GM18520 (cell line): ENCODE results near the gene SCN3A.
A peak's percentile ranks its signal among the peaks of the same experiment; 100 is the strongest.

Source experiments
- ATAC-seq: cut with Tn5 transposase; IDR thresholded peaks from one replicate; pipeline ENCODE4 v1.9.1; 2021; ENCODE audit not compliant: unreplicated experiment

Gene SCN3A

DNA sequence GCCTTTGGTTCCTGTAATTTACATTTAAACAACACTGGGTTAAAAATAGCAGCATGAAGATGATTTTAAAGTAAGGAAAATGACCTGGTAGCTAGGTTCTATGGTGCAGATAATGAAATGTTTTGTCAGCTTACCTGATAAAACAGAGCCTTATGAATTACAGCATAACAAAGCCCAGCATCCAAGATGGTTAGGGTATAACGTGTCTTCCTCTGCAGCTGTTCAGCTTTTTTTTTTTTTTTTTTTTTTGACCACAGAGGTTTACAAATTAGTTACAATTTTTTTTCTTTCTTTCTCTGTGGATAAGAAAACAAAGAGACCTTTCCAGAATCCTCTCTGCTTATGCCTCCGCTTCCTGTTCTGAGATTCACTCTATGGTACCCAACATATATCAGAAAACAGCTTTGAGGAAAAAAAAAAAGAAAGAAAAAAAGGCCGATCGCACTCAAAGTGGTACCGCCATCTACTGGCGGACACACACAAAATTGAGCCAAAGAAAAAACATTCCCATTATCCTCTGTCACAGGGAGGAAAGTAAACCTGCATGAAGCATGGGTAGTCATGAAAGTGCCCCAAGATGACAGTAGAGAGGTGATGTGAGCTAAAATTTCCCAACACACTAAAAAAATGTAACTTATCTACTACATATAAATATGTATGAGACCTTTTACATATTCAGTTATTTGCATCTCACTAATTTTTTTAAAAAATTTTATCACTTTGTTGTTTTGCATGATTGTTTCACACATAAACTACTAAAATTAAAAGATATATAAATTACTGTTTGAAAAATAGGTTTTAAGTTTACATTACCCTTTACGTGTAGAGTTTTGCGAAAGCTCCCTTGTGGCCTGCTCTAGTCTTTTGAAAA, at the start of gene SCN3A:
SCN3A (minus strand) TSS at position 362 of the 871 bp plus-strand sequence. CDS start 27,656 bp downstream, outside the sequence.
- peak; percentile 58 for ATAC-seq

DNA sequence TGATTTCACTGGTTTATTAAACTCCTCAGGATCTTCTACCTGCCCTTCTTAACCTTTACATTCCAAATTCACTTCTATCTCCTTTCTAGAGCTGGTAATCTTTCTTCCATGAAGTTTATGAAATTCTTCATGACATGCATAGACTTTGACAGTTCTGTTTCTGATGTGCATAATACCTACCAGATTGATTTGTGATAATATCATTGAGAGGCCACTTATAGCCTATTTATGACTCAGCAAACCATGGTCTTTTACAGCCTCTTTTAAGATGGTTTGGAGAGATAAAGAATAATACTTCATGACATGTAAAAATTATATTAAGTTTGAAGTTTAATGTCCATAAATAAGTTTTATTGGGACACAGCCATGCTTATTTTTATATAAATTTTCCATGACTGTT, 49.3 kb upstream of the SCN3A start:
- ATAC-seq: no peak

DNA sequence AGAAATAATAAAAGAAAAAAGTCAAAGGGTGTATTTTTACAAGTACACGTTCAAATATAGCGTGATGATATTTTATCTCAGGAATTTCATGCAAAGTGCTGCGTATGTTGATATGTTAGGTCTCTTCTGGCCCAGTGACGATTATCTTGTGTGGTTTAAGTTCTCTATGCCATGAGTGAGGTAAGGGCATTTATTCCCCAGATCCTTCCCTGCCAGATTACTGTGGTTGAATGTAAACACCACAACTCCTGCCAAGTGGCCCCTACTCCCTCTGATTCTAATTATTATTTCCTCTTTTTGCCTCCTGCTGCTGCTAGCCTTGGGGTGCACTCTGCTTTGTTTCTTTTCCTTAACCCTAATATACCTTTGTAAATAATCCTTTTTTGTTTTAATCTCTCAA, 47.5 kb upstream of the SCN3A start:
- no peak for ATAC-seq

DNA sequence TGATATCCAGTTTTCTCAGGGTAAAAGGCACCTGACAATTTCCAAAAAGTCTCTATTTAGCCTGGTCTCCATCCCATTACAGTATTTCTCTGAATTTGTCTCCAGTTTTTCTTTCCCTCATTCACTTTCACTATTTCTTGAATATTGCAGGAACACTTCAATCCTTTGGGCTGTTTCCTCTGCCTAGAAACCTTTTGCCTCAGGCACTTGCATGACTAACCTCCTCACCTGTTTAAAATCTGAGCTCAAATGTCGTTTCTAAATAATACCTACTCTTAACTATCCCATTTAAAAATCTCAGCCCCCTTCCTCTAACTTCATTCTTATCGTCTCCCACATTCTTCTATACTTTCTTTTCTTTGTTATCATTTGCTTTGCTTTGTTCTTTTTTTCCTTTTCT, 44.4 kb upstream of the SCN3A start:
- no peak for ATAC-seq

DNA sequence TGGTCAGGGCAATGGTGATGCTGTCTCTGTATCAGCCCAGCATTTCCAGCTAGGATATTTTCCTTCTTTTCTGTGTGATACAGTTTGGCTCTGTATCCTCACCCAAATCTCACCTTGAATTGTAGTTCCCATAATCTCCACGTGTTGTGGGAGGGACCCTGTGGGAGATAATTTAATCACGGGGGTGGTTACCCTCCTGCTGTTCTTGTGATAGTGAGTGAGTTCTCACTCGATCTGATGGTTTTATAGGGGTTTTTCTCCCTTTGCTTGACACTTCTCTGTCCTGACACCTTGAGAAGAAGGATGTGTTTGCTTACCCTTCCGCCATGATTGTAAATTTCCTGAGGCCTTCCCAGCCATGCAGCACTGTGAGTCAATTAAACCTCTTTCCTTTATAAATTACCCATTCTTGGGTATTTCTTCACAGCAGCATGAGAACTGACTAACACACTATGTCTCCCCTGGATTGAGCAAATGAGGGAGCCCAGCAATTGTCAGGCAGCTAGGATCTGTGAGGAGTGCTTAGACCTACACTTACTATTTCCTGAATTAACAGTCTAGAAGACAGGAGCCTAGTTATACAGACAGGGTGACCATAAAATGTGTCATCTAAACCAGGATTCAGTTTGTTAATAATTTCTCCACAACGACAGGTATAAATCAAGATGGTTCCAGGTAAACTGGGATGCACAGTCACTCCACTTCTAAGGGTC, 41.4 kb upstream of the SCN3A start:
- no peak for ATAC-seq

DNA sequence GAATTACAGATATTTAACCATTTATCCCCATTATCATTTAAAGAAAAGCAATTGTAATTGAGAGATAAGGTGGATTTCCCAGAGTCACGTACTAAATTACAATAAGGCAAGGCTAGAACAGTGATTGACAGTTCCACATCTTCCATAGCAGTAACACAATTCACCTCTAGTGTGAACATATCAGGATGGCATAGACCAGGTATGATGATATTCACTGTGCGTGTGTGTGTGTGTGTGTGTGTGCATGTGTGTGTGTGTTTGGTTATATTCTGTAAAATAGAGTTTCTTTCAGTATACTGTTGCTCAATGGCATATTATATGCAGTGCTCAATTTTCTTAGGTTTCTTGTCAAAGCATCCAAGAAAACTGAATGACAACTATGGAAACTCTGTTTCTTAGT, 37.1 kb upstream of the SCN3A start:
- no peak for ATAC-seq

DNA sequence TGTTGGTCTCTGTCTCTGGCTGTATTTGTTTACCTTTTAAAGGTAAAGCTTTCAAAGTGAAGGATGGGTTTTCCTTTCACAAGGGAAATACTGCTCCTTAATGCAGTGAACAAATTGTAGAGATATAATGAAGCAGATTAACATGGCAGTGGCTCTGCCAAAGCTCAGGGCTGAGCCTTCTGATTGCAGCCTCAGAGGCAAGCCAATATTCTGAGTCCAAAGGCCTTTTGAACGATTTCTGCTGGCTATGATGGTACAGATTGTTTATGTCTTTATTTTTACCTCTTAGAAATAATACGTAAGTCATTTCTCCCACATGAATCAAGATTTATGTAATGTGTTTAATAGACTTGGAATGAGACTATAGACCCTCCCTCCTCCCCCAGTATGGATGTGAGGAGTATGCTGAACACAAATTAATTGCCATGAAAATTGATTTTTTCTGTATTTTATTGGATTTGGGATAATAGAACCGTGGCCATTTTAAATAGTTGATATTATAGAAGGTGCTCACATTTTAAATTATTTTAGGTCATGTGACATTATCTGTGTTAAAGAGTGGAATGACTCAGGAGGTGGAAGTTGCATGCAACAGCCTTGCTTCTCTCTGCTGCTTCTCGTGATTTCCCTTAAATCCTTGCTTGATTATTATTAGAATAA, 36.1 kb upstream of the SCN3A start:
- ATAC-seq: no peak

DNA sequence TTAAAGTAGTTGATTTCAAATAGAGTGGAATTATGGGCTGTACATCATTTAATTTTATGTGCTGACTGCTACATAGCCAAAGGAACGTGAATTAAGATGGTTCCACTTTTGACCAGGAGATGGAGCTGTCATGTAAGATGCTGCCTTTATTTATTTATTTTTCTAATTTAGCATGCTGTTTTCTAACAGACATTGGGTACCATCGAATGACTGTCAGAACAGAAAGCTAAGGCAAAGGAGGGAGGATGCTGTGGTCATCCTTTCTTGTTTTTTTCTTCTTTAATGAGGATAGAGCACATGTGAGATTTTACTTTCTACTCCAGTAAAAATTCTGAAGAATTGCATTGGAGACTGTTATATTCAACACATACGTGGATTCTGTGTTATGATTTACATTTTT, 35.4 kb upstream of the SCN3A start, which contains the start of gene SCN2A:
SCN2A (plus strand) TSS at position 185 of the 400 bp plus-strand sequence. CDS start 56,410 bp downstream, outside the sequence.
- peak; percentile 45 for ATAC-seq

DNA sequence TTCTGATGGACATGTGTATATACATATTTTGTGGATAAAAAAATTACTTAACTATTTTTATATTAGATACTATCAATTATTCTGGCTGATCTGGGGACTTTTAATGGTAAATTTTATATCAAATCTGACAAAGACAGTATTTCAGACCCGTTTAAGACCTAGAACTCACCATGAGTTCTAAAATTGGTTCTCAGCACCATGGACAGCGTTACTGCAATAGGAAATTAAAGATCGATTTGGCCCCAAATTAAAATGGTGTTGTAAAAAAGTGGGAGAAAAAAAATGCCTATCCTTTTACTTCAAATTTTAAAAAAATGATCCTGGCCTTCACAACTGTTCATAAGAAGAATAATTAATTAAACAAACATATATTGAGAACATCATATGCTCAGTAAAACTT, 34.4 kb upstream of the SCN3A start:
- ATAC-seq: no peak

DNA sequence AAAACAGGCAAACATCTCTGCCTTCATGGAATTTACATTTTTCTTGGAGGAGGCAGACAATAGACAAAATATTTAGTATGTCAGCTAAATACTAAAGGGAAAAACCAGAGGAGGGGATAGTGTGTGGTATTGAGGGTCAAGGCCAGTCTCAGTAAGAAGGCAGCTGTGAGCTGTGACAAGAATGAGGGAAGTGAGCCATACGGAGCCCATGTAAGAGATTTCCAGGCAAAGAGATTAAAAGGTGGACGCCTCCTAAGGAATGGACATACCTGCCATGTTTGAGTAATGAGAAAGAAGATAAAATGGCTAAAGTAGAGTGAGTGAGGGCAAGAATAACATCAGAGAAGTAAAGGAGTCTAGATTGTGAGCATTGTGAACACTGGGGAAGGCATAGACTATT, 33.2 kb upstream of the SCN3A start:
- ATAC-seq: no peak

DNA sequence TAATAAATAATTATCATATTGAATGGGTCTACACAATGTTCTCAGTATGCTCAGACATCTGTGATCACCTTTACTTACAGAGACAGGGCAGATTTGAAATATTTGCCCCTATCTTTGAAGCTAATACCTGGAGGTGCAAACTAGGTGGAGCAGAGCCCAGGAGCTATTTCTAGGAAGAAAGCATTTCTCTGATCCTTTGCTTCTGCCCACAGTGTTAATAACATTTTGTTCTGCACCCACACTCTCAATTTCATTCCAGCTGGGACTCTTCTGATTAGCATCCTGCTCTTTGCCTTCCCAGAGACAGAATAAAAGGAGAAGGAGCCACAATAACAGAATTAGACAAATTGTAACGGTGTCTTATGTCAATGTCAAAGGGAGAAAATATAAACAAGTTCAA, 23.7 kb upstream of the SCN3A start:
- ATAC-seq: no peak

DNA sequence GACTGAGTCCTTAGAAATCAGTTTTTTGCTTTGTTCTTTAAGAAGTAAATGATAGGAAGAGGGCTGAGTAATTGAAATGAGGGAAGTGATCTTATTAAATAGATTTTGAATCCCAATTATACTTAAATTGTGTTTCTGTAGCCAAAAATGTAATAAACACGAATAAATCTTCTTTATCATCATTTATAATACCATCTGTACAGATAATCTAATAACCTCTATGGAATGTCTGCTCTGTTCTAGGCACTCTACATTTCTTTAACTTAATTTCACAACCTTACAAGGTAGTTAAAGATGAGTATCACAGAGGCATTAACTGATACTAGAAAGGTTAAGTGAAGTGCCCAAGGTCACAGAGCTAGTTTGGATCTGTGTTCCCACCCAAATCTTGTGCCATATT, 21.1 kb upstream of the SCN3A start:
- no peak for ATAC-seq

DNA sequence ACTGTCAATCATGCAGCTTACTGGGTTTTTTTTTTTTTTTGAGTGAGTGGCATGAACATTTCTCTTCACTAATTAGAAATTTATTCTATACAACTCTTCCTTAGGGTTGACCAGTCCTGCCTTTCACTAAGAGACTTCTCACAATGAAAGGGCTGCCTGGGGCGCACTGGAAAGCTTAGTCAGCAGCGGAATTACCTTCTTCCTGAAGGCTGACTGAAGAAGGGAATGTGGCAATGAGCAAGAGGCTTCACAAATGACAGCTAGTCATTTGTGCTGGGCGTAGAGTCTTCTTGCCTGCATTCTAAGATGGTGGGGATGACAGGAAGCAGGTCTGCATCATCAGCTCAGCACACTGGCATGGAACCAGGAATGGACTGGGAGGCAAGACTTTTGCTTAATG, 15.6 kb upstream of the SCN3A start:
- no peak for ATAC-seq

DNA sequence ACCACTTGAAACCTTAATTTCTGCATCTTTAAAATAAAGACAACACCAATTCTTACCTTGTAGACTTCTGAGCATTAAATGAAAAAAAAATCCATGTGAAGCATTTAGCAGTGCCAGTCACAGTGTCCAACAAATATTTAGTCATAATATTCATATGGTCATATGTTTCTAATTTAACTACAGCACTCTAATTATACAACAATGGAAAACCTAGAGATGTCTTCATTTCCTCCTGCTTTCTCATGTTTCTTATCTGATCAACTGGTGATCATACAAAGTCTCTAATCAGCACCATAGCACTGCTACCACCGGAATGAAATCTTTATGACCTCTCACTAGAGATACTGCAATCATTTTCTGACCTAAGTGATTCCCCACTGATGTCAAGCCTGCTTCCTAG, 10.2 kb upstream of the SCN3A start:
- ATAC-seq: no peak

DNA sequence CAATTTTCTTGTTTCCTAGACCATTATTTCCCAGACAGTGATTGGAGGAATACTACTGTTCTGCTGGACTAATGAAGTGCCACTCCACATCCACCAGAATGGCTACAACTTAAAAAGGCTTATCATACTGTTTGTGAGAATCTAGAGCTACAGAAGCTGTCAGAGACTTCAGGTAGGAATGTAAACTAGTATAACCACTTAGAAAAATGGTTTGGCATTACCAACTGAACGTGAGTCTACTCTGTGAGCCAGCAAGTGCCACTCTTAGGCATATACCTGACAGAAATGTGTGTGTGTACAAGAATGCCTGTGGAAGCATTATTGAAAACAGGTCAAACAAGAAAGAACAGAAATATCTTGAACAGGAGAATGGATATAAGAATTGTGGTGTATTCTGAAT, 4.2 kb upstream of the SCN3A start:
- ATAC-seq: no peak

DNA sequence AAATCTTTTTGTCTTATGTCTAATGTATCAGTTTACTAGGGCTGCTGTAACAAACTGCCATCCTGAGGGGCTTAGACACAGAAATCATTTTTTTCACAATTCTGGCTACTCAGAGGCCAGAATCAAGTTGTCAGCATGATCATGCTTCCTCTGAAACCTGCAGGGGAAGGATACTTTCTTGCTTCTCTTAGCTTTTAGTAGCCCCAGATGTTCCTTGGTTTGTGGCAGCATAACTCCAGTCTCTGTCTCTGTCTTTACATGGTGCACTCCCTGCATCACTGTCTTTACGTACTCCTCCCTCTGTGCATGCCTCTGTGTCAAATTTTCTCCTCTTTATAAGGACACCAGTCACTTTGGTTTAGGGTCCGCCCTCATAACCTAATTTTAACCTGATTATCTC, 2.0 kb upstream of the SCN3A start:
- no peak for ATAC-seq

DNA sequence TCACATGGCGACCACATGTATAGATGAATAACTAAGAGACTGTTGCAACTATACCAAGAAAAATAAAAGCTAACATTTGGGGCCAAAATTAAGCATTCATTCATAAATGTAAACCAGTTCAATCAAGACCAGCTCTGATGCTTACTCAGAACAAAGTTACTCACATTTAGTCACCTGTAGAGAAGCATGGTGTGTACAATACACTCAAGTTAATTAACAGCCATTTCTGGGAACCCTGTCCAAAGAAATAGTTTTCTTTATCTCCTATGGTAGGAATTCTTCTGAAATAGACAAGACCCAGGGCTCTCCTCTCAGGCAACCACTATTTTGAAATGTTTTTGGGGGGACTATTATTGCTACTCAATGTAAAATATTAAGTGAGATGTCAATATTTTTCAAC, 1.6 kb downstream of the SCN3A start:
- ATAC-seq: no peak

DNA sequence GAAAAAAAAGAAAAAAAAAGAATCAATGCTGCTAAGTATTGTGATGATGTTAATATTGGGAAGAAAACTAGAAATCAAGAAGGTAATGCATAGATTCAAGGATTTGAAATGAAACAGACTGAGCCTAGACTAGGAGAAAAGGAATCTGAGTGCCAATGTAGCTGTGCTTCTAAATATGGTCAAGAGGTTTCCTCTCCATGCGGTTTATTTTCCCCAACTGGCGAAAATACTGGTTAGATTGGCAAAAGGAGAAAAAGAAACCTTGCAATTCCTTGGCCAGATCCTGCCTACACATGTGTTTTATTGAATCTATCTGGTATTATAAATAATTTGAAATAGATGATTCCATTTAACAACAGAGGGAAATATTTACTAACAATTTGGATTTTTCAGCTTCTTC, 5.7 kb downstream of the SCN3A start:
- no peak for ATAC-seq

DNA sequence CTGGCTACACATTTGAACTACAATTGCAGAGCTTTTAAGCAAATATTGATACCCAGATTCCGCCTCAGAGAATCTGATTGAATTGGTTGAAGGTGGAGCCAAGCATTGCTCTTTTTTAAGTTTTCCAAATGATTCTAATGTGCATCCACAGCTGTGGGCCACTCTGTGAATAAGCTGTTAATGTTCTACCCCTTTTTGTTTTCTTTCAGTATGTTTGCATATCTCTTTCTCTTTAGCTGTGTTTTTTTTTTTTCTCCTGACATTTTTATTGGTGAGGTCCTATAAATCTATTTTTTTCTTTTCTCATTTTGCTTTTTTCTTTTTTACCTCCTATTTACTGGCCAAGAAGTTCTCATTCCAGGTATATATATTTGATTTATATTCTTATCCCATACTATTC, 6.5 kb downstream of the SCN3A start:
- no peak for ATAC-seq

DNA sequence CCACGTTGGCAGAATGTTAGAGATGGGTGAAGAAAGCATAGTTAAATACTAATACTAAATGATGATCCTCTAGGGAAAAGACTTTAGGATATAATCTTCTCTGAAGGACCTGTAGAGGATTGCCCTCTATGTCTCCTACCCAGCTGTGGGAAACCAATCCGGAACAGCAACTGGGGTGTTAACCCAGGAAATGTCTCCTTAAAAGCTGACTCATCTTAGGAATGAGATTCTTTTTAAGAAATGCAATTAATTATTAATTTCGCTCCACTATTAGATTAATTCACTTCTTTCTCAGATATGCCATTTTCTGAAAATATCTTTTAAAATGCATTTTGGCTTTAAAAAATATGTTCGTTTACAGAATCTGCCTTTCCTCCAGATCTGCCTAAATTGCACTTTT, 7.4 kb downstream of the SCN3A start:
- ATAC-seq: no peak

DNA sequence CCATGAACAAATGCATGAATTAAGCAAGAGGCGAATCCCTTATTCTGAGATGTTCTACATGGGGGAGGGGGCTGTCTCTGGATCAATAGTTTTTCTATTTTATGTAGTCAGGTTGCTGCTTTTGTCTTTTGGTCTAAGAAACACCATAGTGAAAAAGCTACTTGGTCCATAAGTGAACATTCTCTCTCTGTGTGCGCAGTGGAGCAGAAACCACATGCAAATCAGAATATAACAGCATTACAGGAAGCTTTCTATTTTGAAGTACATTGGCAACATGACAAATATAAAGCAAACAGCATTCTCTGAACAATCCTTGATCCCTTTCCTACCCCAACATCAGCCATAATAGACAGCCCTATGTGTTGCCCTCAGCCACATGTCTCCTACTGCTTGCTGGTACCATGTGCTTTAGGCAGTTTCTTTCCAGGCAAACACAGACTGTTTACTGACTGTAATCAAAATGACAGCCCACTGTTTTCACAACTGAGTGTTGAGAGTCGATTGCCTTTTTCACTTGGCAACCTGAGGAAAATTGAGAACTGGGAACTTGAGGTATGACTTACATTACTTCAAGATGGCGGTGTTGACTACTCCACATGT, 10.6 kb downstream of the SCN3A start:
- peak; percentile 78 for ATAC-seq
